ENCODE results near the gene MAP3K15. TPM values are rescaled to one million over a fixed set of nuclear protein-coding genes. Genes with fewer than 3 reads are reported as not detected.

MAP3K15 gene
- total RNA-seq, 1 experiment from 2014 or later = 1.3 TPM

GRCh38 chrX:19496711-19497110 is 18.6 kb downstream of the MAP3K15 start:
- no peak overlapping the region for H3K27ac ChIP-seq (ENCODE audit: low read depth, low read length)
- CTCF ChIA-PET = no interaction called here
- ATAC-seq (no peak), DNase-seq (ENCODE audit: low read depth, low spot score) (no peak)
- intact Hi-C loops (cut with micrococcal nuclease) = no loop called here
- no peak overlapping the region for H2AFZ ChIP-seq (ENCODE audit: low read depth, low read length, poor library complexity, severe bottlenecking)
- H3K9me3 ChIP-seq (ENCODE audit: control insufficient read depth in 1 of 2, insufficient read depth in 1 of 2, low read depth in 1 of 2, low read length in 2 of 2) = no peaks in the 10 kb centered on the region
- H3K4me3 ChIP-seq (replicated peaks in 1 of 2; ENCODE audit: low read depth in 1 of 2, low read length in 2 of 2) = no peak overlapping the region
- H3K27me3 ChIP-seq (ENCODE audit: insufficient read depth, low read length) = no peaks in the 10 kb centered on the region
- H3K36me3 ChIP-seq (ENCODE audit: control insufficient read depth in 1 of 2, insufficient read depth in 2 of 2, low read length in 2 of 2) = no peaks in the 10 kb centered on the region
- no peak overlapping the region for H3K9ac ChIP-seq (ENCODE audit: low read length)
- TF ChIP-seq CBX3 (IDR thresholded peaks at IDR 0.05; ENCODE audit: low read depth) = no peak
- TF ChIP-seq, protein P1, sequence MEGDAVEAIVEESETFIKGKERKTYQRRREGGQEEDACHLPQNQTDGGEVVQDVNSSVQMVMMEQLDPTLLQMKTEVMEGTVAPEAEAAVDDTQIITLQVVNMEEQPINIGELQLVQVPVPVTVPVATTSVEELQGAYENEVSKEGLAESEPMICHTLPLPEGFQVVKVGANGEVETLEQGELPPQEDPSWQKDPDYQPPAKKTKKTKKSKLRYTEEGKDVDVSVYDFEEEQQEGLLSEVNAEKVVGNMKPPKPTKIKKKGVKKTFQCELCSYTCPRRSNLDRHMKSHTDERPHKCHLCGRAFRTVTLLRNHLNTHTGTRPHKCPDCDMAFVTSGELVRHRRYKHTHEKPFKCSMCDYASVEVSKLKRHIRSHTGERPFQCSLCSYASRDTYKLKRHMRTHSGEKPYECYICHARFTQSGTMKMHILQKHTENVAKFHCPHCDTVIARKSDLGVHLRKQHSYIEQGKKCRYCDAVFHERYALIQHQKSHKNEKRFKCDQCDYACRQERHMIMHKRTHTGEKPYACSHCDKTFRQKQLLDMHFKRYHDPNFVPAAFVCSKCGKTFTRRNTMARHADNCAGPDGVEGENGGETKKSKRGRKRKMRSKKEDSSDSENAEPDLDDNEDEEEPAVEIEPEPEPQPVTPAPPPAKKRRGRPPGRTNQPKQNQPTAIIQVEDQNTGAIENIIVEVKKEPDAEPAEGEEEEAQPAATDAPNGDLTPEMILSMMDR (IDR thresholded peaks at IDR 0.05 in 2 of 3, conservative IDR thresholded peaks at IDR 0.05 in 1 of 3; ENCODE audit: borderline replicate concordance in 1 of 3, insufficient read depth in 1 of 3, low read depth in 2 of 3, low read length in 2 of 3) = no peak
- no peak for TF ChIP-seq EZH2phosphoT487 (IDR thresholded peaks at IDR 0.05; ENCODE audit: borderline replicate concordance)
- TF ChIP-seq CEBPB (IDR thresholded peaks at IDR 0.05; ENCODE audit: low read depth) = no peak
- no peak for TF ChIP-seq ZNF274 (IDR thresholded peaks at IDR 0.05; ENCODE audit: low read depth, low read length)
- TF ChIP-seq RAD21 (IDR thresholded peaks at IDR 0.05; ENCODE audit: low read depth) = no peak
- TF ChIP-seq POLR2A (IDR thresholded peaks at IDR 0.05; ENCODE audit: borderline replicate concordance, extremely low read depth, insufficient read depth, insufficient read length) = no peak
- no peak for TF ChIP-seq SIN3A (IDR thresholded peaks at IDR 0.05; ENCODE audit: low read depth)
- TF ChIP-seq, protein P2, sequence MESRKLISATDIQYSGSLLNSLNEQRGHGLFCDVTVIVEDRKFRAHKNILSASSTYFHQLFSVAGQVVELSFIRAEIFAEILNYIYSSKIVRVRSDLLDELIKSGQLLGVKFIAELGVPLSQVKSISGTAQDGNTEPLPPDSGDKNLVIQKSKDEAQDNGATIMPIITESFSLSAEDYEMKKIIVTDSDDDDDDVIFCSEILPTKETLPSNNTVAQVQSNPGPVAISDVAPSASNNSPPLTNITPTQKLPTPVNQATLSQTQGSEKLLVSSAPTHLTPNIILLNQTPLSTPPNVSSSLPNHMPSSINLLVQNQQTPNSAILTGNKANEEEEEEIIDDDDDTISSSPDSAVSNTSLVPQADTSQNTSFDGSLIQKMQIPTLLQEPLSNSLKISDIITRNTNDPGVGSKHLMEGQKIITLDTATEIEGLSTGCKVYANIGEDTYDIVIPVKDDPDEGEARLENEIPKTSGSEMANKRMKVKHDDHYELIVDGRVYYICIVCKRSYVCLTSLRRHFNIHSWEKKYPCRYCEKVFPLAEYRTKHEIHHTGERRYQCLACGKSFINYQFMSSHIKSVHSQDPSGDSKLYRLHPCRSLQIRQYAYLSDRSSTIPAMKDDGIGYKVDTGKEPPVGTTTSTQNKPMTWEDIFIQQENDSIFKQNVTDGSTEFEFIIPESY (IDR thresholded peaks at IDR 0.05; ENCODE audit: extremely low read depth, insufficient replicate concordance, low read length) = no peak
- TF ChIP-seq YY1 (IDR thresholded peaks at IDR 0.05; ENCODE audit: extremely low read depth, insufficient replicate concordance, low read depth, low read length) = no peak
- TF ChIP-seq ELF1 (IDR thresholded peaks at IDR 0.05; ENCODE audit: borderline replicate concordance, low read depth) = no peak
- TF ChIP-seq TCF7L2 (IDR thresholded peaks at IDR 0.05; ENCODE audit: borderline replicate concordance, extremely low read depth, insufficient read depth, insufficient read length) = no peak
- no peak for TF ChIP-seq JUND (IDR thresholded peaks at IDR 0.05)
- TF ChIP-seq ATF3 (IDR thresholded peaks at IDR 0.05) = no peak
- TF ChIP-seq EGR1 (IDR thresholded peaks at IDR 0.05; ENCODE audit: low read depth) = no peak
- TF ChIP-seq SRF (IDR thresholded peaks at IDR 0.05; ENCODE audit: low read depth) = no peak
- TF ChIP-seq ZFX (IDR thresholded peaks at IDR 0.05) = no peak
- no TSS peak for BruUV-seq (replicated peaks)
- H3K4me1 ChIP-seq (ENCODE audit: control insufficient read depth in 1 of 2, insufficient read depth in 2 of 2, low read length in 2 of 2) = no peaks in the 10 kb centered on the region
- H3K4me2 ChIP-seq (ENCODE audit: low read length) = no peak overlapping the region
- H3K9me2 ChIP-seq (ENCODE audit: insufficient read depth) = no peaks in the 10 kb centered on the region
- POLR2A ChIA-PET = no interaction called here
- RAD21 ChIA-PET (ENCODE audit: low non-redundant PET in 1 of 2, low total read pairs in 2 of 2, uncharacterized antibody in 2 of 2, unreplicated experiment in 2 of 2) = no interaction called here
- H4K20me1 ChIP-seq (ENCODE audit: insufficient read depth) = no peaks in the 10 kb centered on the region
- H3K79me2 ChIP-seq (ENCODE audit: insufficient read depth, low read length) = no peaks in the 10 kb centered on the region

All from HCT116 (cell line).